ENCODE results near the gene PPARA. TPM values are rescaled to one million over a fixed set of nuclear protein-coding genes. Genes with fewer than 3 reads are reported as not detected.

PPARA gene
- total RNA-seq, 1 donor from 2014 or later: 1.8 TPM

DNA sequence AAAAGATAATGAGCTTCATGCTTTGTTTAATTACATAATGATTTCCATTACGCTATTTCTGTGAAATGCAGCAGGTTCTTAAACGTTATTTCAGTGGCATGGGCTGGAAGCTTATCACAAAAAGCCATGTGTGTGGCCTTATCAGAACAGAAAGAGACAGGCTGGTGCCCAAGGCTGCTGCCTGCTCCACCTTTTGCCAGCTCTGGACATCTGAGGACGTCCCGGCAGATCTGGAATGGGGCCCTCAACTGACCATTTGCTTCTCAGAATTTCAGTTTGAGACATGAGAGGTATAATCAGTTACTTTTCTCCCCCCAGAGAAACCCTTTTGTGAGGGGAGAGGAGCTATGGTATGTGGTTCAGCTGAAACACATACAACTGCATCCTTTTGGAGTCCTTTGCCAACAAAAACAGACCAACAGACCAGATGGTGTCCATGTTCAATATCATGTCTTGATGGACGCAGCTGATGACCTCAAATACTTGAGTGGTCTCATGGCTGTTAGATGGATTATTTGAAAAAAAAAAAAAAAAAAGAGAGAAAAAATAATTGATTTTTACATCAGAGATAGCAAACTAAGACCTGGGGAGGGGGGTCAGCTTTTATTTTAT is 91.2 kb downstream of the PPARA start:
- no peaks in the 10 kb centered on the region for H3K27me3 Mint-ChIP-seq (ENCODE audit: unreplicated experiment)
- no peak for DNase-seq

DNA sequence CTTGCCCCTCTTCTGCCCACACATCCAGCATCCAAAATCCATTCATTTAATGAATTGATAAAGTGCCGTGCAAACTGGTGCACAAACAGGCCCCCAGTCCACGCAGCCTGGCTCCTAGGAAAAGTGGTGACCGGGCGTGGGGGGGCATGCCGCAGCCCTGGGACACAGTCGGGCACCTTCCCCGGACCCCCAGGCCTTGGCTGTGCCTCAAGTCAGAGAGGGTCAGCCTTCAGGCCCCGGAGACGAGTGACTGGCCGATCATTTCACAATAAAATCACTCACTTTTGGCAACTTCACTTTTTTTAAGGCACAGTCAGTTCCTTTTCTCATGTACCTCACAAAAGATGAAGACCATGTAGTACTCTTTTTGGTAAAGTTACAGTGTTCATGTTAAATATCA is 91.8 kb downstream of the PPARA start:
- DNase-seq: no peak
- Mint-ChIP-seq H3K36me3 (ENCODE audit: unreplicated experiment) (no peaks in the 10 kb centered on the region), H3K4me3 (ENCODE audit: unreplicated experiment) (no peak overlapping the region), H3K4me1 (ENCODE audit: low read depth, unreplicated experiment) (no peaks in the 10 kb centered on the region), H3K27me3 (ENCODE audit: unreplicated experiment) (no peaks in the 10 kb centered on the region), H3K9me3 (ENCODE audit: unreplicated experiment) (peaks cover 3% of the 10 kb centered on the region), H3K27ac (ENCODE audit: unreplicated experiment) (no peak overlapping the region)
- TF ChIP-seq, protein P1, sequence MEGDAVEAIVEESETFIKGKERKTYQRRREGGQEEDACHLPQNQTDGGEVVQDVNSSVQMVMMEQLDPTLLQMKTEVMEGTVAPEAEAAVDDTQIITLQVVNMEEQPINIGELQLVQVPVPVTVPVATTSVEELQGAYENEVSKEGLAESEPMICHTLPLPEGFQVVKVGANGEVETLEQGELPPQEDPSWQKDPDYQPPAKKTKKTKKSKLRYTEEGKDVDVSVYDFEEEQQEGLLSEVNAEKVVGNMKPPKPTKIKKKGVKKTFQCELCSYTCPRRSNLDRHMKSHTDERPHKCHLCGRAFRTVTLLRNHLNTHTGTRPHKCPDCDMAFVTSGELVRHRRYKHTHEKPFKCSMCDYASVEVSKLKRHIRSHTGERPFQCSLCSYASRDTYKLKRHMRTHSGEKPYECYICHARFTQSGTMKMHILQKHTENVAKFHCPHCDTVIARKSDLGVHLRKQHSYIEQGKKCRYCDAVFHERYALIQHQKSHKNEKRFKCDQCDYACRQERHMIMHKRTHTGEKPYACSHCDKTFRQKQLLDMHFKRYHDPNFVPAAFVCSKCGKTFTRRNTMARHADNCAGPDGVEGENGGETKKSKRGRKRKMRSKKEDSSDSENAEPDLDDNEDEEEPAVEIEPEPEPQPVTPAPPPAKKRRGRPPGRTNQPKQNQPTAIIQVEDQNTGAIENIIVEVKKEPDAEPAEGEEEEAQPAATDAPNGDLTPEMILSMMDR (IDR thresholded peaks at IDR 0.05; ENCODE audit: partially characterized antibody, unreplicated experiment): no peak

More for the DNA sequence above, 91.2 kb downstream of the PPARA start:
- peaks cover 4% of the 10 kb centered on the region for H3K9me3 Mint-ChIP-seq (ENCODE audit: unreplicated experiment)
- TF ChIP-seq, protein P1 (IDR thresholded peaks at IDR 0.05; ENCODE audit: partially characterized antibody, unreplicated experiment): no peak
- no peaks in the 10 kb centered on the region for H3K4me1 Mint-ChIP-seq (ENCODE audit: low read depth, unreplicated experiment)
- H3K36me3 Mint-ChIP-seq (ENCODE audit: unreplicated experiment): peaks cover 2% of the 10 kb centered on the region
- no peak overlapping the region for H3K27ac Mint-ChIP-seq (ENCODE audit: unreplicated experiment)
- H3K4me3 Mint-ChIP-seq (ENCODE audit: unreplicated experiment): no peak overlapping the region

DNA sequence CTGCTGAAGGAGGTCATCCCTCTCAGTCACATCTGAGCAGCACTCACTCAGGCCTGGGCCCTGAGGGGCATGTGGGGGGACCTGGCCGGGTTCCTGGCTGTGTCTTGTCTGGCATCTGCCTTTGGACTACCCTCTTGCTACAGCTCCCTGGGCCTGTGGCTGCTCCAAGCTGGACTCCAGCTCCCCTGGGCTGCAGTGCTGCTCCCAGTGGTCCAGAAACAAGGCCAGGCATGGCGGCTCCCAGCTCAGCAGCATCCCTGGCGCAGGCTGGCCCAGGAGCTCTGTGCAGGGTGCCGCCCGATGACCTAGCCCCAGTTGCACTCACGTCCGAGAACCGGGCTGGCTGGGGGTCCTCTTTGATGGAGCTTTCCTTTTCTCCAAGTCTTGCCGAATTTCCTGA is 94.4 kb downstream of the PPARA start:
- Mint-ChIP-seq H3K27ac (ENCODE audit: unreplicated experiment) (no peak overlapping the region), H3K4me1 (ENCODE audit: low read depth, unreplicated experiment) (no peaks in the 10 kb centered on the region), H3K9me3 (ENCODE audit: unreplicated experiment) (peaks cover 5% of the 10 kb centered on the region), H3K27me3 (ENCODE audit: unreplicated experiment) (peaks cover 4% of the 10 kb centered on the region), H3K4me3 (ENCODE audit: unreplicated experiment) (no peak overlapping the region), H3K36me3 (ENCODE audit: unreplicated experiment) (no peaks in the 10 kb centered on the region)
- no peak for DNase-seq
- TF ChIP-seq, protein P1 (IDR thresholded peaks at IDR 0.05; ENCODE audit: partially characterized antibody, unreplicated experiment): no peak

DNA sequence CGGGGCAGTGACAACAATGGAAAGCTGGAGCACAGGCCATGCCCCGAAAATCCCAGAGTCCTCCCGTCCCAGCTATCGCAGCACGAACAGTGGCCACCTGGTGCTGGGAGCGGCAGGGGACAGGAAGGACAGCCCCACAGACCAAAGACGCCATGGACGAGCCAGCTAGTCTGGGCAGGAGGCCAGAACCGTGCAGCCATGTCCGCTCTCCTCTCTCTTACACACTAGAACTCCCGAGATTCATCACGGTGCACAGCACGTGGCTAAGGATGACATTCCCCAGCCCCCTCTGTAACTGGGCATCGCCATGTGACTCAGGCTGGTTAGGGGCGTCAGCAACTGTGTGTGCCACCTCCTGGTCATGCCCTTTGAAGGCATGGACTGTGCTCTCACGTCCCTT is 95.2 kb downstream of the PPARA start:
- TF ChIP-seq, protein P1 (IDR thresholded peaks at IDR 0.05; ENCODE audit: partially characterized antibody, unreplicated experiment): no peak
- Mint-ChIP-seq H3K36me3 (ENCODE audit: unreplicated experiment) (no peaks in the 10 kb centered on the region), H3K27me3 (ENCODE audit: unreplicated experiment) (peaks cover 4% of the 10 kb centered on the region), H3K27ac (ENCODE audit: unreplicated experiment) (no peak overlapping the region), H3K4me3 (ENCODE audit: unreplicated experiment) (no peak overlapping the region), H3K9me3 (ENCODE audit: unreplicated experiment) (peaks cover 2% of the 10 kb centered on the region), H3K4me1 (ENCODE audit: low read depth, unreplicated experiment) (no peaks in the 10 kb centered on the region)
- DNase-seq: no peak

DNA sequence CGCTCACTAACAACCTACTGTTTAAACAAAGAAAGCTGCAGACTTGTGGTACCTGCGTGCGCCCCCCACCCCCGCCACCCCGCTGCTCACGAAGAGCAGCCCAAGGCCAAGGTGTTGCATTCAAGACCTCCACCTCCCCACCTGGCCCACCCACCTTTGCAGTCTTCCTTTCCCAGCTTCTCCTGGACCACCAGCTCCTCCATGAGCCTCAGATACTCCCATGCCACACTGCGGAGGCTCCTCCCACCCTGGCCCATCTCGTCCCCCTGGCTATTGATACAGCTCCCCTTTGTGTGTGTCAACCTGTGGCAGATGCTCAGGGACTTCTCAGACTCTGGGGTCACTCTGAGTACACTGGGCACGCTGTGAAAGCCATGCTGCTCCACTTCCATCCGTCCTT is 95.9 kb downstream of the PPARA start:
- no peak overlapping the region for H3K27ac Mint-ChIP-seq (ENCODE audit: unreplicated experiment)
- H3K9me3 Mint-ChIP-seq (ENCODE audit: unreplicated experiment): peaks cover 2% of the 10 kb centered on the region
- no peaks in the 10 kb centered on the region for H3K4me1 Mint-ChIP-seq (ENCODE audit: low read depth, unreplicated experiment)
- TF ChIP-seq, protein P1 (IDR thresholded peaks at IDR 0.05; ENCODE audit: partially characterized antibody, unreplicated experiment): no peak
- H3K36me3 Mint-ChIP-seq (ENCODE audit: unreplicated experiment): no peaks in the 10 kb centered on the region
- H3K4me3 Mint-ChIP-seq (ENCODE audit: unreplicated experiment): no peak overlapping the region
- H3K27me3 Mint-ChIP-seq (ENCODE audit: unreplicated experiment): peaks cover 4% of the 10 kb centered on the region
- no peak for DNase-seq
